ENCODE measurements around the gene PLAU. TPM values are rescaled to one million over a fixed set of nuclear protein-coding genes. Genes with fewer than 3 reads are reported as not detected.
"Not testable (repeated sequence)": the region's sequence is repeated elsewhere in the genome, so short reads cannot be mapped to it uniquely, and the experiment has no call there.

The PLAU gene
- total and polyA plus RNA-seq, 4 donors: 3.9 to 5.3 (median 4.5) TPM

DNA sequence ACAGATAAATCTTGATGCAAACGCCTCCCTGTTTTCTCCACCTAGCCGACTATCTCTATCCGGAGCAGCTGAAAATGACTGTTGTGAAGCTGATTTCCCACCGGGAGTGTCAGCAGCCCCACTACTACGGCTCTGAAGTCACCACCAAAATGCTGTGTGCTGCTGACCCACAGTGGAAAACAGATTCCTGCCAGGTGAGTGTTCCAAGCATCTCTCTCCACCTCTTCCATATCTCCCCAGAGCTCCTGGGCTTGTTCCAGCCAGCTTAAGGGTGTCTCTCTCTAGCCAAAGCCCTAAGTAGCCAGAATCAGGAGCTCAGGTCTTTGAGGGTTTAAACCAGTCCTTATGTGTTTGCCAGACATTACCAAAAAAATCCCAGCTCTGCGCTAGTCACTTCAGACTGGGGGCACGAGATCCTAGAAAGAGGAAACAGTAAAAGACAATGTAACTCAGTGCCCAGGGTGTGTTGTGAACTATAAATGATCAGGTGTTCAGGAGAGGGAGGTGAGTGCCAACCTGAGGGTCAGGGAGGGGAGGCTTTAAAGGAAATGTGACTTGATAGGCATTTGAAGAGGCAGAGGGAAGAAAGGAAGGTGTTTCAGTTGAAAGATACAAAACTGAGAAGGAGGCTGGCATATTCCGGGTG, 4.4 kb downstream of the PLAU start:
- Histone ChIP-seq H3K9me3 (ENCODE audit: control insufficient read depth, insufficient read depth, low read length) (no peaks in the 10 kb centered on the region), H3K4me1 (ENCODE audit: control insufficient read depth, insufficient read depth, low read length) (peaks cover 17% of the 10 kb centered on the region), H3K27me3 (ENCODE audit: control insufficient read depth, insufficient read depth, low read length) (peaks cover 8% of the 10 kb centered on the region), H3K27ac (ENCODE audit: low read depth, low read length) (no peak overlapping the region), H3K4me3 (ENCODE audit: low read depth, low read length) (no peak overlapping the region), H3K36me3 (ENCODE audit: control insufficient read depth, insufficient read depth, low read length) (peaks cover 5% of the 10 kb centered on the region)
- WGBS (ENCODE audit: insufficient coverage): 56% methylated on average over 8 of the region's 8 CpGs
- peak in 1 of 6 donors; percentile 41 for DNase-seq (ENCODE audit: low read depth in 4 of 6, low spot score in 6 of 6)

DNA sequence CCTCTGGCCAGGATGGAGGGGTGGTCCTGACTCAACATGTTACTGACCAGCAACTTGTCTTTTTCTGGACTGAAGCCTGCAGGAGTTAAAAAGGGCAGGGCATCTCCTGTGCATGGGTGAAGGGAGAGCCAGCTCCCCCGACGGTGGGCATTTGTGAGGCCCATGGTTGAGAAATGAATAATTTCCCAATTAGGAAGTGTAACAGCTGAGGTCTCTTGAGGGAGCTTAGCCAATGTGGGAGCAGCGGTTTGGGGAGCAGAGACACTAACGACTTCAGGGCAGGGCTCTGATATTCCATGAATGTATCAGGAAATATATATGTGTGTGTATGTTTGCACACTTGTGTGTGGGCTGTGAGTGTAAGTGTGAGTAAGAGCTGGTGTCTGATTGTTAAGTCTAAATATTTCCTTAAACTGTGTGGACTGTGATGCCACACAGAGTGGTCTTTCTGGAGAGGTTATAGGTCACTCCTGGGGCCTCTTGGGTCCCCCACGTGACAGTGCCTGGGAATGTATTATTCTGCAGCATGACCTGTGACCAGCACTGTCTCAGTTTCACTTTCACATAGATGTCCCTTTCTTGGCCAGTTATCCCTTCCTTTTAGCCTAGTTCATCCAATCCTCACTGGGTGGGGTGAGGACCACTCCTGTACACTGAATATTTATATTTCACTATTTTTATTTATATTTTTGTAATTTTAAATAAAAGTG, 6.0 kb downstream of the PLAU start:
- 48% methylated on average over 5 of the region's 5 CpGs for WGBS (ENCODE audit: insufficient coverage)
- no peak for DNase-seq (ENCODE audit: low read depth in 4 of 6, low spot score in 6 of 6)
- H3K27ac ChIP-seq (ENCODE audit: low read depth, low read length): no peak overlapping the region
- H3K4me1 ChIP-seq (ENCODE audit: control insufficient read depth, insufficient read depth, low read length): peaks cover 4% of the 10 kb centered on the region
- peaks cover 5% of the 10 kb centered on the region for H3K36me3 ChIP-seq (ENCODE audit: control insufficient read depth, insufficient read depth, low read length)
- H3K9me3 ChIP-seq (ENCODE audit: control insufficient read depth, insufficient read depth, low read length): no peaks in the 10 kb centered on the region
- no peak overlapping the region for H3K4me3 ChIP-seq (ENCODE audit: low read depth, low read length)
- H3K27me3 ChIP-seq (ENCODE audit: control insufficient read depth, insufficient read depth, low read length): peaks cover under 1% of the 10 kb centered on the region

DNA sequence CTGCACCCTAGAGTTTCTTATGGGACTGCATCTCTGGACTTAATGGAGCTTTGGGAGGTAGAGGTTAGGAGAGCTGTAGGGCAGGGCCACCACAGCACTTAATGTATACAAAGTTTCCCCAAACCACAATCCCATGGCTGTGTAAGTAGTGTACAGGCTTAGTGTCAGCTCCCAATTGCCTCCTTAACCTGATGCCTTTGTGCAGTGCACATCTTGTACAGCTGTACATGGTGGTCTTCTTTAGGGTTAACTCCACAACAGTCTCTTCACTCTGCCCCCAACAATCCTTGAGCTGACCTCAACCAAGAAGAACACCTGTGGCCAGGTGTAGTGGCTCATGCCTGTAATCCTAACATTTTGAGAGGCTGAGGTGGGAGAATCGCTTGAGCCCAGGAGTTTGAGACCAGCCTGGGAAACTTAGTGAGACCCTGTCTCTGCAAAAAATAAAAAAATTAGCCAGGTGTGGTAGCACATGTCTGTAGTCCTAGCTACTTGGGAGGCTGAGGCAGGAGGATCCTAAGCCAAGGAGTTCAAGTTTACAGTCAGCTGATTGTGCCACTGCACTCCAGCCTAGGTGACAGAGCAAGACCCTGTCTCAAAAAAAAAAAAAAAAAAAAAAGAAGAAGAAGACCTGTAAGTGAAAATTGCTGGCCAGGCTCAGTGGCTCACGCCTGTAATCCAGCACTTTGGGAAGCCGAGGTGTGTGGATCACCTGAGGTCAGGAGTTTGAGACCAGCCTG, 6.8 kb downstream of the PLAU start:
- Histone ChIP-seq H3K9me3 (ENCODE audit: control insufficient read depth, insufficient read depth, low read length) (no peaks in the 10 kb centered on the region), H3K4me3 (ENCODE audit: low read depth, low read length) (no peak overlapping the region), H3K27me3 (ENCODE audit: control insufficient read depth, insufficient read depth, low read length) (no peaks in the 10 kb centered on the region), H3K27ac (ENCODE audit: low read depth, low read length) (no peak overlapping the region), H3K4me1 (ENCODE audit: control insufficient read depth, insufficient read depth, low read length) (peaks cover 3% of the 10 kb centered on the region), H3K36me3 (ENCODE audit: control insufficient read depth, insufficient read depth, low read length) (peaks cover 5% of the 10 kb centered on the region)
- DNase-seq (ENCODE audit: low read depth in 4 of 6, low spot score in 6 of 6): no peak
- no CpG with 5 or more reads among the region's 3 CpGs for whole genome bisulfite sequencing (ENCODE audit: insufficient coverage)

DNA sequence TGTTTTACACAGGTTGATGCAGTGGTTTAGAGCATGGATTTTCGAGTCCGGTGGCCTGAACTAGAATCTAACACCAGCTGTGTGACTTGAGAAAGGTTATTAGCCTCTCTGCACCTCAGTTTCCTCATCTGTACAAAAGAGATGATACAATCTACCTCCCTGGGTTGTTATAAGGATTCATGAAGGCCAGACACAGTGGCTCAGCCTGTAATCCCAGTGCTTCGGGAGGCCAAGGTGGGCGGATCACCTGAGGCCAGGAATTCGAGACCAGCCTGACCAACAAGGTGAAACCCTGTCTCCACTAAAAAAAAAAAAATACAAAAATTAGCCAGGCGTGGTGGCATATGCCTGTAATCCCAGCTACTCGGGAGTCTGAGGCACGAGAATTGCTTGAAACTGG, 8.5 kb downstream of the PLAU start:
- not testable (repeated sequence) for H3K36me3 ChIP-seq (ENCODE audit: control insufficient read depth, insufficient read depth, low read length); DNase-seq (ENCODE audit: low read depth in 4 of 6, low spot score in 6 of 6); H3K4me1 ChIP-seq (ENCODE audit: control insufficient read depth, insufficient read depth, low read length); H3K9me3 ChIP-seq (ENCODE audit: control insufficient read depth, insufficient read depth, low read length); H3K4me3 ChIP-seq (ENCODE audit: low read depth, low read length); H3K27me3 ChIP-seq (ENCODE audit: control insufficient read depth, insufficient read depth, low read length)
- 100% methylated on average over 1 of the region's 8 CpGs for WGBS (ENCODE audit: insufficient coverage)
- peak overlapping the region; percentile 15 for H3K27ac ChIP-seq (ENCODE audit: low read depth, low read length)

DNA sequence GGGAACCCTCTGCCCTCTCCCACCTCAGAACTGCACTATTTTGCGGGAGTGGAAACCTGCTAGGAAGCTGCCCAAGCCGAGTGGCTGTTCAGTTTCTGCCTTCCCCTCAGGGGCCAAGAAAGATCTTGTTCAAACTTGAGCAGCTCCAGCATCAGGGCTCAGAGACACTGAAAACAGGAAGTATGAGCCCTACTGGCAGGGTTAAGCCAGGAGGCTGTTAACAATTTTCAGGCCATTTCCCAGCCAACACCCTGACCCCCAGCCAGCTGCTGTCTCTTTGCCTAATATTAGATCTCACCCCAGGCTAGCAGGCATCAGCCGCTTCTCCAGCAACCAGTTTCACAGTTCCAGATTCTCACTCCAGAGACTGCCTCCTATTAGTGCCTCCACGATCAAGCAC, 9.2 kb downstream of the PLAU start:
- 57% methylated on average over 3 of the region's 4 CpGs for WGBS (ENCODE audit: insufficient coverage)
- H3K4me3 ChIP-seq (ENCODE audit: low read depth, low read length): no peak overlapping the region
- peaks cover 3% of the 10 kb centered on the region for H3K4me1 ChIP-seq (ENCODE audit: control insufficient read depth, insufficient read depth, low read length)
- H3K27ac ChIP-seq (ENCODE audit: low read depth, low read length): peak overlapping the region; percentile 15
- H3K27me3 ChIP-seq (ENCODE audit: control insufficient read depth, insufficient read depth, low read length): no peaks in the 10 kb centered on the region
- no peaks in the 10 kb centered on the region for H3K9me3 ChIP-seq (ENCODE audit: control insufficient read depth, insufficient read depth, low read length)
- DNase-seq (ENCODE audit: low read depth in 4 of 6, low spot score in 6 of 6): peak in 1 of 6 donors; percentile 25
- H3K36me3 ChIP-seq (ENCODE audit: control insufficient read depth, insufficient read depth, low read length): peaks cover 5% of the 10 kb centered on the region

DNA sequence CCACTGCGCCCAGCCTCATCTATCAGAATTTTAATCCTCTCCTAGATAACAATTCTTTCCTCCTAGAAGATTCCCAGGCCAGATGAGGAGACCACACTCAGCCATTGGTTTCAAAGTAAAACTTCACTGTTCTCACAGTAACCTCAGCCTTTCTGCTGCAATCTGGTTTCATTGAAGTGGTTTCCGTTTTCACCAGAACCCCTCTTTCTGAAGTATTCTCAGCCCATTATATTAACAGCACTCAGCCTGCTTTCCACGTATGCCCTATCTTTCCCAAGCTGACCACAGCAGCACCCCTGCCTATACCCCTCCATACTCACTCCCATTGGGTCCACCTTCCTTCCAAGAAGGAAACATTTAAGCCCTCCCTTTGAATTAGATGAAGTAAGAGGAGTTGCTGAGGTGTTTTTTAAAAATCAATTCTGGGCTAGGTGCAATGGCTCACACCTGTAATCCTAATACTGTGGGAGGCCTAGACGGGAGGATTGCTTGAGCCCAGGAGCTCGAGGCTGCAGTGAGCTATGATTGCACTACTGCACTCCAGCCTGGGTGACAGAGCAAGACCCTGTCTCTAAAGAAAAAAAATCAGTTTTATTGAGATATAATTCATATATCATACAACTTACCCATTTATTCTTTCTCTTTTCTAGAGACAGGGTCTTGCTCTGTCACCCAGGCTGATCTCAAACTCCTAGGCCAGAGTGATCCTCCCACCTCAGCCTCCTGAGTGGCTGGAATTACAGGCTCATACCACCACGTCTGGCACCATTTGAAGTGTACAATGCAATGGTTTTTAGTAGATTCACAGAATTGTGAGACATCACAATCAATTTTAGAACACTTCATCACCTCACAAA, 11.3 kb downstream of the PLAU start:
- DNase-seq (ENCODE audit: low read depth in 4 of 6, low spot score in 6 of 6): no peak
- 81% methylated on average over 2 of the region's 6 CpGs for WGBS (ENCODE audit: insufficient coverage)
- Histone ChIP-seq H3K4me1 (ENCODE audit: control insufficient read depth, insufficient read depth, low read length) (peaks cover 3% of the 10 kb centered on the region), H3K9me3 (ENCODE audit: control insufficient read depth, insufficient read depth, low read length) (no peaks in the 10 kb centered on the region), H3K27me3 (ENCODE audit: control insufficient read depth, insufficient read depth, low read length) (no peaks in the 10 kb centered on the region), H3K36me3 (ENCODE audit: control insufficient read depth, insufficient read depth, low read length) (no peaks in the 10 kb centered on the region), H3K4me3 (ENCODE audit: low read depth, low read length) (no peak overlapping the region), H3K27ac (ENCODE audit: low read depth, low read length) (no peak overlapping the region)

DNA sequence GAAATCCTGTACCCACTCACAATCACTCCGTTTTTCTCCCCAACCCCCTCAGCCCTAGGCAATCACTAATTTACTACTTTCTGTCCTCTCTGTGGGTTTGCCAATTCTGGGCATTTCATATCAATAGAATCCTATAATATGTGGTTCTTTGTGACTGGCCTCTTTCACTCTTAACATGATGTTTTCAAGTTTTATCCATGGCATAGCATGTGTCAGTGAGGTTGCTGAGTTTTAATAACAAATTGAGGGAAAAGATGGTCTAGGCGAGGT, 11.9 kb downstream of the PLAU start:
- 60% methylated on average over 1 of the region's 2 CpGs for WGBS (ENCODE audit: insufficient coverage)

DNA sequence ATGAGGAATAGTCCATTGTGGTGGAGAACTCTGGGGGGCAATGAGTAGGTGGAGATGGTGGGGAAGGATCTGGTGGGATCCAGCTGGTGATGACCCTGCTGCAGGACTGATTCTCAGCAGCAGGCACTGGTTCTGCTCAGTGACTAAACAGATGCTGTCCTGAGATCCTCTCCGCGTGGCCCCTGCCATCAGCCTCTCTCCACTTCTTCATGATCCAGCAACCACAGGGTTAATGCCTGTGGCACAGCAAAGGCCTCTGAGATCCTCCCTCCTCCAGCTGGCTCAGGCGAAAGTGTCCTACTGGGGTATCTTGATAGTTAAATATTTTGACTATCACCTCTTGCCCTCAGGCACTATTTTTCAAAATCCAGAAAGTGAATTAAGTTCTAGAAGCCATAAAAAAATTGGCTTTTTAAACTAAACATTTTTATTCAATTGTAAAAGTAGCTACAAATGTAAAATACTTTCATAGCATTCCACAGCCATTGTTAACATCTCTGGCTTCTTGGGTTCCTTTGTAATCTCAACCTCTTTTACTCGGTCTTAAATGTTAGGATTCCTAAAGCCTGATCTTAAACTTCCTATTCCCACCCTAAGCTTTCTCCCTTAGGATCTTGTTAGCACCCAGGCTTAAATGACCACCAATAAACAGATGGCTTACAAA, 13.1 kb downstream of the PLAU start:
- H3K27ac ChIP-seq (ENCODE audit: low read depth, low read length): no peak overlapping the region
- H3K36me3 ChIP-seq (ENCODE audit: control insufficient read depth, insufficient read depth, low read length): no peaks in the 10 kb centered on the region
- H3K4me3 ChIP-seq (ENCODE audit: low read depth, low read length): no peak overlapping the region
- peaks cover 3% of the 10 kb centered on the region for H3K4me1 ChIP-seq (ENCODE audit: control insufficient read depth, insufficient read depth, low read length)
- H3K9me3 ChIP-seq (ENCODE audit: control insufficient read depth, insufficient read depth, low read length): no peaks in the 10 kb centered on the region
- 47% methylated on average over 3 of the region's 4 CpGs for WGBS (ENCODE audit: insufficient coverage)
- no peaks in the 10 kb centered on the region for H3K27me3 ChIP-seq (ENCODE audit: control insufficient read depth, insufficient read depth, low read length)
- no peak for DNase-seq (ENCODE audit: low read depth in 4 of 6, low spot score in 6 of 6)

More for the DNA sequence above, 11.9 kb downstream of the PLAU start:
- H3K9me3 ChIP-seq (ENCODE audit: control insufficient read depth, insufficient read depth, low read length): no peaks in the 10 kb centered on the region
- no peak for DNase-seq (ENCODE audit: low read depth in 4 of 6, low spot score in 6 of 6)
- H3K4me1 ChIP-seq (ENCODE audit: control insufficient read depth, insufficient read depth, low read length): peaks cover 3% of the 10 kb centered on the region
- H3K4me3 ChIP-seq (ENCODE audit: low read depth, low read length): no peak overlapping the region
- no peaks in the 10 kb centered on the region for H3K27me3 ChIP-seq (ENCODE audit: control insufficient read depth, insufficient read depth, low read length)
- no peak overlapping the region for H3K27ac ChIP-seq (ENCODE audit: low read depth, low read length)
- no peaks in the 10 kb centered on the region for H3K36me3 ChIP-seq (ENCODE audit: control insufficient read depth, insufficient read depth, low read length)

DNA sequence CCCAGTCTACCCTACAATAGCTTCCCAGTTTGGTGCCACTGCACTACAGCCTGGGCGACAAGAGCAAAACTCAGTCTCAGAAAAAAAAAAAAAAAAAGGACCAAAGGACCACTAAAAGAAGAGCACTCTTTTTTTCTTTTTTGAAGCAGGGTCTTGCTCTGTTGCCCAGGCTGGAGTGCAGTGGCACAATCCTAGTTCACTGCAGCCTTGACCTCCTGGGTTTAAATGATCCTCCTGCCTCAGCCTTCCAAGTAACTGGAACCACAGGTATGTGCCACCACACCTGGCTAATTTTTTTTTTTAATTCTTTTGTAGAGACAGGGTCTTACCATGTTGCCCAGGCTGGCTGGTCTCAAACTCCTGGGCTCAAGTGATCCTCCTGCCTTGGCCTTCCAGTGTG, 14.0 kb downstream of the PLAU start:
- no peaks in the 10 kb centered on the region for H3K27me3 ChIP-seq (ENCODE audit: control insufficient read depth, insufficient read depth, low read length)
- H3K27ac ChIP-seq (ENCODE audit: low read depth, low read length): no peak overlapping the region
- 100% methylated on average over 1 of the region's 1 CpG for WGBS (ENCODE audit: insufficient coverage)
- H3K4me1 ChIP-seq (ENCODE audit: control insufficient read depth, insufficient read depth, low read length): peaks cover 3% of the 10 kb centered on the region
- no peak overlapping the region for H3K4me3 ChIP-seq (ENCODE audit: low read depth, low read length)
- H3K9me3 ChIP-seq (ENCODE audit: control insufficient read depth, insufficient read depth, low read length): no peaks in the 10 kb centered on the region
- DNase-seq (ENCODE audit: low read depth in 4 of 6, low spot score in 6 of 6): no peak
- H3K36me3 ChIP-seq (ENCODE audit: control insufficient read depth, insufficient read depth, low read length): no peaks in the 10 kb centered on the region
